OCI-LY7 (cell line): ENCODE measurements around the gene DHCR24.

Source experiments
- EZH2phosphoT487 ChIP-seq: fragments of 200-600 bp; sonication (generic); IDR thresholded peaks from 2 replicates; pipeline ENCODE4 v1.6.1; 2018; ENCODE audit warnings: low read depth, borderline replicate concordance, mild to moderate bottlenecking, mixed run types, antibody characterized with exemption, low read length, moderate library complexity, mixed read lengths
- TF ChIP-seq, protein P1 (sequence below): fragments of 200-600 bp; sonication (generic); conservative IDR thresholded peaks from 2 replicates; pipeline ENCODE4 v1.5.1; 2014; ENCODE audit warnings: mild to moderate bottlenecking, antibody characterized with exemption, low read length, moderate library complexity, mixed read lengths

- TF ChIP-seq, protein P1, sequence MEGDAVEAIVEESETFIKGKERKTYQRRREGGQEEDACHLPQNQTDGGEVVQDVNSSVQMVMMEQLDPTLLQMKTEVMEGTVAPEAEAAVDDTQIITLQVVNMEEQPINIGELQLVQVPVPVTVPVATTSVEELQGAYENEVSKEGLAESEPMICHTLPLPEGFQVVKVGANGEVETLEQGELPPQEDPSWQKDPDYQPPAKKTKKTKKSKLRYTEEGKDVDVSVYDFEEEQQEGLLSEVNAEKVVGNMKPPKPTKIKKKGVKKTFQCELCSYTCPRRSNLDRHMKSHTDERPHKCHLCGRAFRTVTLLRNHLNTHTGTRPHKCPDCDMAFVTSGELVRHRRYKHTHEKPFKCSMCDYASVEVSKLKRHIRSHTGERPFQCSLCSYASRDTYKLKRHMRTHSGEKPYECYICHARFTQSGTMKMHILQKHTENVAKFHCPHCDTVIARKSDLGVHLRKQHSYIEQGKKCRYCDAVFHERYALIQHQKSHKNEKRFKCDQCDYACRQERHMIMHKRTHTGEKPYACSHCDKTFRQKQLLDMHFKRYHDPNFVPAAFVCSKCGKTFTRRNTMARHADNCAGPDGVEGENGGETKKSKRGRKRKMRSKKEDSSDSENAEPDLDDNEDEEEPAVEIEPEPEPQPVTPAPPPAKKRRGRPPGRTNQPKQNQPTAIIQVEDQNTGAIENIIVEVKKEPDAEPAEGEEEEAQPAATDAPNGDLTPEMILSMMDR, result no peak
- TF ChIP-seq EZH2phosphoT487, result no peak
Measured at GRCh38 chr1:54871275-54872035, 15.5 kb downstream of the DHCR24 start.
